GM12891 (cell line): ENCODE data around the gene ZNF532.

Experiments used
- PAX5 ChIP-seq: IDR thresholded peaks from 2 replicates; pipeline ENCODE4 v1.6.1; 2011; ENCODE audit warnings: low read length, moderate library complexity, mild to moderate bottlenecking; ENCODE audit not compliant: insufficient read depth, severe bottlenecking
- POLR2A ChIP-seq: IDR thresholded peaks from 2 replicates; pipeline ENCODE4 v1.6.1; 2011; ENCODE audit warnings: low read depth, low read length, control low read depth
- POLR2AphosphoS5 ChIP-seq: IDR thresholded peaks from 2 replicates; pipeline ENCODE4 v1.6.1; 2011; ENCODE audit warnings: low read depth, low read length, control low read depth

DNA sequence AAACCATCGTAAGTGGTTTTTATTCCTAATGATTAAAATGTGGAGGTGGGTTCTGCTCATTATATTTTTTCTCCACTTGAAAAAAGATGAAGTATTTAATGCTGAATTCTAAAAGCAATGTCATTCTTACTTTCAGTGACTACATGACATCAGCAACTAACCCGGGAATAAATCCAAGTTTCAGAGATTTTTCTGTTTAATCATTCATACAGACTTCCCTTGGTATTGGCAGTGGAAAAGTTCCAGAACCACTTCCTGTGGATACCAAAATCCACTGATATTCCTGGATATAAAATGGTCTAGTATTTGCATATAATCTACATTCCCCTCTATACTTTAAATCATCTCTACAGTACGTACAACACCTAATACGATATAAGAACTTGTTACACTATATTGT is 128.6 kb downstream of the ZNF532 start:
- TF ChIP-seq PAX5 (no peak), POLR2A (no peak), POLR2AphosphoS5 (no peak)
